Measurements from ENCODE around the gene EFHD2. TPM values are rescaled to one million over a fixed set of nuclear protein-coding genes. Genes with fewer than 3 reads are reported as not detected.
"Not testable (repeated sequence)": the region's sequence is repeated elsewhere in the genome, so short reads cannot be mapped to it uniquely, and the experiment has no call there.

EFHD2 gene
- total and polyA plus RNA-seq, 8 donors, result 36.2 to 191 (median 84.1) TPM

GRCh38 chr1:15370781-15371520 lies 38.7 kb upstream of the EFHD2 start:
- Histone ChIP-seq H3K9me3 (no peaks in the 10 kb centered on the region), H3K36me3 (no peaks in the 10 kb centered on the region), H3K27ac (peak overlapping the region in 3 of 5 donors; percentile 22 to 71 (median 68)), H3K27me3 (no peaks in the 10 kb centered on the region), H3K4me3 (no peak overlapping the region), H3K4me1 (peaks cover 15 to 30% (median 21%) of the 10 kb centered on the region in 4 donors)
- intact Hi-C loops (cut with DNase I; ENCODE audit: low total_unique reads), result no loop called here
- 23 to 36% (median 29%) methylated on average over 13 to 16 of the region's 16 CpGs for WGBS, 5 donors
- TF ChIP-seq POLR2AphosphoS5 (IDR thresholded peaks at IDR 0.05) (peak in 2 of 3 donors; percentile 31 to 37), POLR2A (IDR thresholded peaks at IDR 0.05) (no peak)
- DNase-seq, result peak; percentile 31 to 75

- H3K4me3 ChIP-seq, result no peak overlapping the region
- H3K27me3 ChIP-seq, result no peaks in the 10 kb centered on the region
- peak in 1 of 2 donors; percentile 43 for DNase-seq
- 62 to 74% (median 72%) methylated on average over 21 of the region's 21 CpGs for WGBS, 5 donors
- no peaks in the 10 kb centered on the region for H3K9me3 ChIP-seq
- H3K27ac ChIP-seq, result peak overlapping the region in 2 of 5 donors; percentile 68 to 71
- TF ChIP-seq POLR2AphosphoS5 (IDR thresholded peaks at IDR 0.05), result no peak
- no peak for TF ChIP-seq POLR2A (IDR thresholded peaks at IDR 0.05)
- no peak for TF ChIP-seq CTCF (IDR thresholded peaks at IDR 0.05)
- no peak for TF ChIP-seq EP300 (IDR thresholded peaks at IDR 0.05)
- H3K4me1 ChIP-seq, result peaks cover 15 to 22% (median 18%) of the 10 kb centered on the region in 4 donors
- intact Hi-C loops (cut with DNase I; ENCODE audit: low total_unique reads), result no loop called here
- no peaks in the 10 kb centered on the region for H3K36me3 ChIP-seq
Observed at GRCh38 chr1:15371610-15372545, 37.8 kb upstream of the EFHD2 start.

- no peak for DNase-seq
- WGBS, 5 donors, result 87 to 93% (median 90%) methylated on average over 8 of the region's 8 CpGs
- Histone ChIP-seq H3K9me3 (no peaks in the 10 kb centered on the region), H3K27ac (no peak overlapping the region), H3K4me3 (no peak overlapping the region), H3K27me3 (no peaks in the 10 kb centered on the region), H3K36me3 (no peaks in the 10 kb centered on the region), H3K4me1 (no peaks in the 10 kb centered on the region)
- TF ChIP-seq EP300 (IDR thresholded peaks at IDR 0.05), result no peak
- TF ChIP-seq CTCF (IDR thresholded peaks at IDR 0.05), result no peak
- TF ChIP-seq POLR2A (IDR thresholded peaks at IDR 0.05), result no peak
- intact Hi-C loops (cut with DNase I; ENCODE audit: low total_unique reads), result no loop called here
Observed at GRCh38 chr1:15378729-15379128, 31.0 kb upstream of the EFHD2 start.

- intact Hi-C loops (cut with DNase I; ENCODE audit: low total_unique reads); H3K9me3 ChIP-seq; H3K4me1 ChIP-seq; H3K27me3 ChIP-seq; H3K4me3 ChIP-seq; H3K27ac ChIP-seq; H3K36me3 ChIP-seq; DNase-seq: not testable (repeated sequence)
- 63 to 82% (median 73%) methylated on average over 5 to 8 of the region's 9 CpGs for WGBS, 5 donors
Observed at GRCh38 chr1:15379151-15379550, 30.5 kb upstream of the EFHD2 start.

- Histone ChIP-seq H3K27ac (no peak overlapping the region), H3K36me3 (no peaks in the 10 kb centered on the region), H3K4me1 (peaks cover 2 to 7% (median 5%) of the 10 kb centered on the region in 4 donors), H3K27me3 (no peaks in the 10 kb centered on the region), H3K4me3 (no peak overlapping the region), H3K9me3 (no peaks in the 10 kb centered on the region)
- intact Hi-C loops (cut with DNase I; ENCODE audit: low total_unique reads), result no loop called here
- WGBS, 5 donors, result 81 to 87% (median 84%) methylated on average over 21 to 22 of the region's 22 CpGs
- no peak for DNase-seq
- no peak for TF ChIP-seq POLR2A (IDR thresholded peaks at IDR 0.05)
- TF ChIP-seq POLR2AphosphoS5 (IDR thresholded peaks at IDR 0.05), result no peak
- TF ChIP-seq EP300 (IDR thresholded peaks at IDR 0.05), result no peak
- TF ChIP-seq CTCF (IDR thresholded peaks at IDR 0.05), result no peak
Observed at GRCh38 chr1:15380601-15381508, 28.8 kb upstream of the EFHD2 start.
